ENCODE measurements around the gene NHLRC1.

DNA sequence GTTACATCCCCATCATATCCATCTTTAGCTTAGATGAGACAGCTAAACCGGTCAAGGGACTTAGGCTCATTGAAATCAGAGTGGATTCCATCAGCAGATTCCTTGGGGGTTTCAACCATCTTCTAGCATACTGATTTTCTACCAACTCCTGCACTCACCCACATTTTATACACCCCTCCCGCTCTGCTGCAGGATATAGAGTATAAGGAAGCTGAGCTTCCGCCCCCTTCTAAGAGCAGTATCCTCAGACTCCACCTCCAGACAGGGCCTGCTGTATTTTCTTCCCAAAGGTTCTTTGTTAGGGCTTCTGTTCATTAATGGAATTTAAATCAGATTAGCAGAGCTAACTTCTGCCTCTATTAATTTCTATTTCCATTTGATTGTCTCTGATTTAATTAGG, 9.9 kb upstream of the NHLRC1 start:
- TF ChIP-seq, protein P1, sequence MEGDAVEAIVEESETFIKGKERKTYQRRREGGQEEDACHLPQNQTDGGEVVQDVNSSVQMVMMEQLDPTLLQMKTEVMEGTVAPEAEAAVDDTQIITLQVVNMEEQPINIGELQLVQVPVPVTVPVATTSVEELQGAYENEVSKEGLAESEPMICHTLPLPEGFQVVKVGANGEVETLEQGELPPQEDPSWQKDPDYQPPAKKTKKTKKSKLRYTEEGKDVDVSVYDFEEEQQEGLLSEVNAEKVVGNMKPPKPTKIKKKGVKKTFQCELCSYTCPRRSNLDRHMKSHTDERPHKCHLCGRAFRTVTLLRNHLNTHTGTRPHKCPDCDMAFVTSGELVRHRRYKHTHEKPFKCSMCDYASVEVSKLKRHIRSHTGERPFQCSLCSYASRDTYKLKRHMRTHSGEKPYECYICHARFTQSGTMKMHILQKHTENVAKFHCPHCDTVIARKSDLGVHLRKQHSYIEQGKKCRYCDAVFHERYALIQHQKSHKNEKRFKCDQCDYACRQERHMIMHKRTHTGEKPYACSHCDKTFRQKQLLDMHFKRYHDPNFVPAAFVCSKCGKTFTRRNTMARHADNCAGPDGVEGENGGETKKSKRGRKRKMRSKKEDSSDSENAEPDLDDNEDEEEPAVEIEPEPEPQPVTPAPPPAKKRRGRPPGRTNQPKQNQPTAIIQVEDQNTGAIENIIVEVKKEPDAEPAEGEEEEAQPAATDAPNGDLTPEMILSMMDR (IDR thresholded peaks at IDR 0.05): no peak
- no peak for TF ChIP-seq POLR2A (IDR thresholded peaks at IDR 0.05)
